Uterus (tissue), 2 donors: Measurements from ENCODE around the gene SLC39A13.

Experiments used
- POLR2A ChIP-seq, 2 donors: fragments of 450-650 bp; IDR thresholded peaks; one replicate each; pipeline ENCODE4 v1.6.1; 2016; ENCODE audit warnings: antibody characterized with exemption in 2 of 2, mild to moderate bottlenecking in 1 of 2, moderate library complexity in 1 of 2
- TF ChIP-seq, protein P1 (sequence below), 4 experiments: fragments of 200-600 bp in 2 of 4; fragments of 450-650 bp in 2 of 4; sonication (generic) in 2 of 4; IDR thresholded peaks; one replicate each; pipeline ENCODE4 v1.5.1; 2016 to 2019; ENCODE audit warnings: antibody characterized with exemption in 4 of 4, mild to moderate bottlenecking in 2 of 4, moderate library complexity in 1 of 4

DNA sequence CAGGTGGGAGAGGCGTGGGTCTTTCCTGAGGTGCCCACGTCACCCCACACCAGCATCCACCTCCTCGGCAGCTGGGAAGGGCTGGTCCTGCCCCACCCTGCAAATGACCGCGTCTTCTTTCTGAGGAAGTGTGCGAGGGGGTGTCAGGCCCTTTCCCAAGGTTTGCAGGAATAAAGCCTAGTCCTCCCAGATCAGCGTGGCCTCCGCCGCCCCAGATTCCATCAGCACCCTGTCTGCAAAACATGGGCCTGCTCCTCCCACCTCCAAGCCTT lies 14.4 kb upstream of the SLC39A13 start:
- TF ChIP-seq, protein P1, sequence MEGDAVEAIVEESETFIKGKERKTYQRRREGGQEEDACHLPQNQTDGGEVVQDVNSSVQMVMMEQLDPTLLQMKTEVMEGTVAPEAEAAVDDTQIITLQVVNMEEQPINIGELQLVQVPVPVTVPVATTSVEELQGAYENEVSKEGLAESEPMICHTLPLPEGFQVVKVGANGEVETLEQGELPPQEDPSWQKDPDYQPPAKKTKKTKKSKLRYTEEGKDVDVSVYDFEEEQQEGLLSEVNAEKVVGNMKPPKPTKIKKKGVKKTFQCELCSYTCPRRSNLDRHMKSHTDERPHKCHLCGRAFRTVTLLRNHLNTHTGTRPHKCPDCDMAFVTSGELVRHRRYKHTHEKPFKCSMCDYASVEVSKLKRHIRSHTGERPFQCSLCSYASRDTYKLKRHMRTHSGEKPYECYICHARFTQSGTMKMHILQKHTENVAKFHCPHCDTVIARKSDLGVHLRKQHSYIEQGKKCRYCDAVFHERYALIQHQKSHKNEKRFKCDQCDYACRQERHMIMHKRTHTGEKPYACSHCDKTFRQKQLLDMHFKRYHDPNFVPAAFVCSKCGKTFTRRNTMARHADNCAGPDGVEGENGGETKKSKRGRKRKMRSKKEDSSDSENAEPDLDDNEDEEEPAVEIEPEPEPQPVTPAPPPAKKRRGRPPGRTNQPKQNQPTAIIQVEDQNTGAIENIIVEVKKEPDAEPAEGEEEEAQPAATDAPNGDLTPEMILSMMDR (IDR thresholded peaks at IDR 0.05) = no peak
- TF ChIP-seq POLR2A (IDR thresholded peaks at IDR 0.05) = no peak
